HG03135 (cell line): ENCODE measurements around the gene CMTM2.
A peak's percentile ranks its signal among the peaks of the same experiment; 100 is the strongest.

ENCODE experiments used
- ATAC-seq: cut with Tn5 transposase; IDR thresholded peaks from one replicate; pipeline ENCODE4 v1.9.1; 2021; ENCODE audit warnings: mild to moderate bottlenecking, moderate library complexity; ENCODE audit not compliant: unreplicated experiment

CMTM2 gene

DNA sequence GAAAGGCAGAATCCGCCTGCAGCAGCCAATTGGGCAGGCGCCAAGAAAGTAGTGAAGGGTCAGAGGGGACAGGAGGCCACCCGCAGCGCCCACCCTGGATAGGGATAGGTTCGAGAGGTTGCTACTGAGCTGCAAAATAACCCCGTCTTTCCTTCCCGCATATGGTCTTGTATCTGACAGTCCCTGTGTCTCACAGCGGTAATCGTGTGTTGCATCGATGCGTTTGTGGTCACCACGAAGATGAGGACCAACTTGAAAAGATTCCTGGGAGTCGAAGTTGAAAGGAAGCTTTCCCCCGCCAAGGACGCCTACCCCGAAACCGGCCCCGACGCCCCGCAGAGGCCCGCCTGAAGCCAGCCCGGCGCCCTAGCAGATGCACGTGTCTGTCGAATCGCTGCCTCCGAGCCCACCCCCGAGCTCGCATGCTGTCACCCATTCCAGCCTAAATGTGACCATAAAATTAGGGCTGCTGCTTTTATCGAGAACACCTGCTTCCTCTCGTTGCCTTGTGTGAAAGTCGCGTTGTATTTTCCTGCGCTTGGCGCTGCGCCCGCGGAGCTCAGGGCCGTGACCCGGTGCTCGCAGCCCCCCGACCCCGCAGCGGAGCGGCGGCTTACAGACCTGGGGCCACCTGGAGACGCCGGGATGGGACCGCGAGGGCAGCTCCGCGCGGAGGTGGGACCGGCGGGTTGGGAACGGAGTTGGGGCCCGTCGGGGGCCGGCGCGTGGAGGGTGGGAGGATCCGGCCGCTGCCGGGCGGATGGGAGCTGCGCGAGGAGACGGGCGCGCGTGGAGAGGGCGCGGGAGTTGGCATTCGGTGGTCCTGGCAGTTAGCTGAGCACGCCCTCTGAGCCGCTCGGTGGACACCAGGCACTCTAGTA is at the start of gene CMTM2:
CMTM2 (plus strand) TSS at position 813 of the 881 bp plus-strand sequence. CDS start 145 bp downstream, outside the sequence.
- no peak for ATAC-seq

GRCh38 chr16:66529475-66529874 is 49.8 kb upstream of the CMTM2 start:
- no peak for ATAC-seq

DNA sequence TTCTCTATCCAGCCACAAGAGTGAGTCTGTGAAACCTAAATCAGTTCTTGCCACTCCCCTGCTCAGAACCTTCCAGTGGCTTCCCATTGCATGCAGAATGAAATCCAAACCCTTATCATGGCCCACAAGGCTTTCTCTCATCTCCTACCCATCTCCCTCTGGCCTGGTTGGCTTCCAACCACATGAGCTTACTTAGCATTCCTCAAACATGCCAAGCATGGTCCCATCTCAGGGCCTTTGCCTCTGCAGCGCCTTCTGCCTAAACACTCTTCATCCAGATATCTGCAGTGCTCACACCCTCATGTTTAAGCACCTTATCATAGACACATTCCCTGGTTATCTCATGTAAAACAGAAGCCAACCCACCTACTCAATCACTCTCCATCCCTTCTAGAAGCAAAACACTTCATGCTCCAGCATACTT is 44.9 kb upstream of the CMTM2 start:
- no peak for ATAC-seq

DNA sequence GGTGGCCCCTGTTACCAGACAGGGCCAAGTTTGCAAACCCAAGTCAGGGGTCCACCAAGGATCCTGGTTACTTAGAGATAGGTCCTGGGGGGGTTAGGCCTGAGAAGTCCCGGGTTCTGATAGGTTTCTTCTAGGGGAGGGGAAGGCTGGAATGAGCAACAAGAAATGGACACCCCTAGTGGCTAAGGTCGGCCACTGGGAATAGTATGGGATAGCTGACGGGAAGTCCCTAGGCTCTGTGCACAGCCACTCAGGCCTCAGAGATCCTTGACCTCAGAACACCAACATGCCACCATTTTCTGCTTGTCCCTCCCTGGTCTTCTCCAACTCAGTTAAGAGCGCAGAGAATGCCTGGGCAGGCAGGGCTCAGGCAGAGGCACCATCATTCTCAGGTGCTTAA is 42.7 kb upstream of the CMTM2 start:
- no peak for ATAC-seq

- no peak for ATAC-seq
Measured at GRCh38 chr16:66537236-66537635, 42.0 kb upstream of the CMTM2 start.

- no peak for ATAC-seq
Measured at GRCh38 chr16:66538910-66539309, 40.4 kb upstream of the CMTM2 start.

GRCh38 chr16:66539623-66540469 is 39.4 kb upstream of the CMTM2 start:
- ATAC-seq = peak; percentile 70

DNA sequence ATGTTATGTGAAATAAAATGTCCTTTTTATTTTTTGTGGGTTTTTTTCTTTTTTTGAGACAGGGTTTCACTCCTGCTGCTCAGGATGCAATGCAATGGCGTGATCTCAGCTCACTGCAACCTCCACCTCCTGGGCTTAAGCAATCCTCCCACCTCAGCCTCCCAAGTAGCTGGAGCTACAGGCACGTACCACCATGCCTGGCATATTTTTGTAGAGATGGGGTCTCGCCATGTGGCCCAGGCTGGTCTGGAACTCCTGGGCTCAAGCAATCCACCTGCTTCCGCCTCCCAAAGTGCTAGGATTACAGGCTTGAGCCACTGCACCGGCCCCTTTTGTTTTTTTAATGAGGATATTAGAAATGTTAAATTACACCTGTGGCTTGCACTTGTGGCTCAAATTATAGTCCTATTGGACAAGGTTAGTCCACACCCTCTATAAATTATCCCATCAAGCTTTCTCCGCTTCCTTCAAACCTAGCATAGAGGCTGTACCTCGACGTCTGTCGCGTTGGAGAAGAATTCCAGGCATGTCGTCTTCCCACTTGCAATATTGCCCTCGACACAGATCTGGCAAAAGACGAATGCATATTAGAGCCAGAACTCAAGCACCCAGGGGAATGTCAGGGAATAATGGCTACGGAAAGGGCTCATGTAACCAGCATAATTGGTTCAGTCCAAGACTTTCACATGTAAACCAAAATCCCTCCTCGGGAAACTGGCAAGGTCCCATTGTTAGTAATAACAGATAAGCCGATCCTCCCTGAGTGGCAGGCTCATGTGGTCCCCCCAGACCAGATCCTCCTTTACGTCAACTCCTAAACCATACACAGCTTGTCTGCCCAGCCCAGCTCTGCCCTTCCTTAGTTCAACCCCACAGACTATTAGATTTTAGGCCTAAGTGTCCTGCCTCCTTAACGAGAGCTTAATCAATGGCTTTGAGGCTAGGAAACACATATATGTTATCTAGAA is 37.6 kb upstream of the CMTM2 start:
- ATAC-seq = no peak

DNA sequence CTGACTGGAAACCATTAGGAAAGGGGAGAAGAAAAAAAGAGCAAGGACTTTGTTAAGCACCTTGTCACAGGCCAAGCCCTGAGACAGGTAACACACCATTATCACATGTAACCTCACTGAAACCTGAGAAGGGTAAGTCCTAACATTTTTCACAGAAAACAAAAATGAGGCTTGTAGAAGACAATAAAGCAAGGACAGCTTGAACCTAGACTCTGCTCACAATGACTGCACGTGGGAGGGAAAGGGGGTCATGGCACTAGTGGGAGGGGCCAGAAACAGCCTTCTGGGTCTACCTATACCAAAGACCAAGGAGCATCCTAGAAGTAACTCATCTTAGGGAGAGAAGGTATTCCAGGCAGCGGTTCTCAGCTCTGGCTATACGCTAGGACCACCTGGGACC is 36.9 kb upstream of the CMTM2 start:
- ATAC-seq = no peak

DNA sequence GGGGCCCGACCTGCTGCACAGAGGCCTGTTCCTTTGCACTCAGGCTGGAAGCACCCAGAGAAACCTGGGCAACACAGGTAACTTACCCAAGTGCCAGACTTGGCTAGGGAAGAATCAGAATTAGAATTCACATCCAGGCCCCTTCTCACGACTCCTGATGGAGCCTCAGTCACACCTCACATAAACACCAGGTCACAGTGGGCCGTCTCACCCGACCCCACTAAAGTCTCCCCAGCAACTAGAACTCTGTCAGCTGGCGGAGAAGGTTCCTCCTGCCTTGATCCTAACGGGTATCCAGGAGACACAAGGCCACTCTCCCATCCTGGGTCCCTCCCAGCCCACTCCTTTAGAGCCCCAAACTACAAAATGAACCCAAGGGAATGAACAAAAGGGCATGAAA is 35.7 kb upstream of the CMTM2 start:
- ATAC-seq = no peak

- ATAC-seq = no peak
Measured at GRCh38 chr16:66544016-66544757, 35.1 kb upstream of the CMTM2 start.

DNA sequence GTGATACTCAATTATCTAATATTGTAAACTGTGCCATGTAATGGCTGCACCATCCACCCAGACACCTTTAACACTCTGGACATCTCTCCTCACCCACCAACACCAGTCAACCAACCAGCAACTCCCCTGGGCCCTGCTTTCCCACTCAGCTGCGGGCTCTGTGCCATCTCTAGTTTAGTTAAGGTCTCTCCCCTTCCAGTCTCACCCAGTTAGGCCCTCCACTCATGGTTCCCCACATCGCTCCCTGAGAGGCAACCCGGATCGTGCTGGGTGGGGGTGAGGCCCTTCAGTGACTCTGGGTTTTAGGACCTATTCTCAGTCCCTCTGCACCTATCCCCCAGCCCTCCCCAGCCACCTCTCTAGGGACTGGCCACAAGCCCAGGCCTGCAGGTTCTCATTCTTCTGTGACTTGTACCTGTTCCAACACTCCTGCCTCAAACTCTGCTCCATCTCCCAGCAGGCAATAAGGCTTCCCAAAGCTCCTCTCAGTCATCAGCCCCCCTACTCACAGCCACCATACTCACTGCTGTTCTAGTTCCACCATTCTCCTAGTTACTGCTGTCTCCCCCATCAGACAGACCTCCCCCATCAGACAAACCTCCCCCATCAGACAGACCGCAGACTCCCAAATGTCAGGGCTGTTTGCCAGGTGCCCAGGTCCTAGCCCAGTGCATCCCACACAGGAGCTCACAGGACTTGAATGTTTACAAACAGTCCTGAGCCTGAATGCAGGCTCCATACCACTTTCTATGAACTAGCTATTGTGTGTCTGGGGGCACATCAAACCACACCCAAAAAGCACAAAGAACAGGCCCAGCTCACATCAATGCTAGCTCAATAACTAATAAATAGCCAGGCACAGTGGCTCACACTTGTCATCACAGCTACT is 31.9 kb upstream of the CMTM2 start:
- no peak for ATAC-seq

GRCh38 chr16:66548068-66548467 is 31.2 kb upstream of the CMTM2 start:
- no peak for ATAC-seq

- no peak for ATAC-seq
Measured at GRCh38 chr16:66548868-66549267, 30.4 kb upstream of the CMTM2 start.

DNA sequence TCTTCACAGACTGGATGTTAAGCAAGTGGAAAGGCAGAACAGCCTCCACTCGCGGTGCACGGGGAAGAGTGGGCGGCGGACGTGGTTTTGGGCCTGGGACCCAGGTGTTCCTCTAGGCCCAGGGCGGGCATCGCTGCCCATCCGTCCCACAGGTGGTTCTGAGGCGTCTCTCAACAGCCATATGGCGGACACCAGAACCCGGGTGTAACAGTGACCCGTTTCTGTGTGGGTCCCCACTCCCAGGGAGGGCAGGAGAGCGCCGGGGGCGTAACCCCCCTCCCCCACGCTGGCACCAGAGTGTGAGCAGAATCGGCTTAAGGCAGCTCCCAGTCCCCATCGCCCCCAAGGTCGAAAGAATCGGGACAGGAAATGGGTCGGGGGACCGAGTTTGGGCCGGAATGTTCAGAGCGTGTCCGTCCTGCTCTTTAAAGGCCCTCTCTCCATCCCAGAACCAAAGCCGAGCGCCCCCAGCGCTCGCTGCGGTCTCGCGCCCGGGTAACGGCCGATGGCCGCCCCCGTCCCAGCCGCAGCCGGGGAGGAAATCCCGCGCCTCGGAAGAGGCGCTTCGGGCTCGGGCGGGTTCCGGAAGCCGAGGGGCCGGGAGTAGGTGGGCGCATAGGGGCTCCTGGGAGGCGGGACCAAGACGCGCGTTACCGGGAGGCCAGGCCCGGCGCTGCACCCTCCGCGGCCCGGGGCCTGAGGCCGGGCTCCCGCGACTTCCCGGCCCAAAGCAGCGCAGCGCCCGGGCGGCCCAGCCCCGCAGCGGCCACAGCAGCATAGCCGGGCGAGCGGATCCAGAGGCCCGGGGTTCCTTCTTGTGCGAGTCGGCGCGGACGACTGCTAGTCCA is 29.8 kb upstream of the CMTM2 start, which contains the start of gene TK2:
TK2 (minus strand) TSS at position 839 of the 848 bp plus-strand sequence; CDS start at position 778, 61 bp downstream.
- ATAC-seq = no peak

DNA sequence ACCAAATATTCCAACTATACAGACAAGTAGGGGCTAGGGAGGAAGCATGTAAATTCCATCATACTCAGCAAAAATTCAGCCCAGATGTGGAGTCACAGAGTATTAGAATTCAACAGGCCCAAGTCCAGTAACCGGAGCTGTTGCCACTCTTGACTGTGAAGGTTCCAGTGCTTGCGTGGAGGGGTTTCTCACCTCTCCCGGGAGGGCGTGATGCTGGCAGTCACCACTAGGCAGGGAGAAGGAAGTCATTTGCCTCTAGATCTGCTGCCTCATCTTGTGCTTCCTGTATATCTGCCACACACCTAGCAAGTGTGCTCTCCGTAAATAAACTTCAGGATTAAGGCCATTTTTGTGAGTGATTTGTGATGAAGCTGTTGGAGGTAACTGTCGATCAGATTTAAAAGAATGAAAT is 27.9 kb upstream of the CMTM2 start:
- no peak for ATAC-seq

GRCh38 chr16:66551788-66552285 is 27.4 kb upstream of the CMTM2 start:
- ATAC-seq = no peak
